IMR-90 (cell line): ENCODE measurements around the gene RNU1-4. TPM values are rescaled to one million over a fixed set of nuclear protein-coding genes. Genes with fewer than 3 reads are reported as not detected.

Source experiments
- ATAC-seq: fragments of 200-7000 bp; cut with Tn5 transposase; 2 replicates; pipeline ENCODE4 v1.9.1; 2020; ENCODE audit warnings: low read depth, mild to moderate bottlenecking, moderate library complexity
- BruUV-seq: library from RNA; stranded (reverse); fragments of 400-500 nt; replicated peaks from 2 replicates; lab custom pipeline; 2021; lab: Mats Ljungman, UMichigan
- CTCF ChIA-PET: fragments of 300-600 bp; formaldehyde crosslinking; extraction: SDS; loops from one replicate; lab custom pipeline; 2021; ENCODE audit warnings: antibody characterized with exemption; lab: Yijun Ruan, JAX
- POLR2A ChIA-PET: fragments of 300-600 bp; sonication (Branson Sonifier 250); formaldehyde crosslinking; loops from one replicate; lab custom pipeline; 2022; ENCODE audit warnings: antibody characterized with exemption; ENCODE audit not compliant: unreplicated experiment; lab: Charles Lee
- DNase-seq: peaks from one replicate; pipeline ENCODE4 v3.0.0; 2013
- H2AFZ ChIP-seq: replicated peaks from 2 replicates; pipeline ENCODE3; 2013; ENCODE audit warnings: low read length, mild to moderate bottlenecking; ENCODE audit not compliant: poor library complexity
- H2AK5ac ChIP-seq: 2 replicates; pipeline ENCODE4 v1.6.1; 2013; ENCODE audit warnings: low read depth, low read length, inconsistent platforms
- H2AK9ac ChIP-seq: replicated peaks from 2 replicates; pipeline ENCODE3; 2013; ENCODE audit warnings: mild to moderate bottlenecking, low read depth, low read length, moderate library complexity; ENCODE audit not compliant: poor library complexity
- H2BK120ac ChIP-seq: 2 replicates; pipeline ENCODE4 v1.6.1; 2013; ENCODE audit warnings: low read depth, low read length, inconsistent platforms
- H2BK15ac ChIP-seq: 3 replicates; pipeline ENCODE4 v1.6.1; 2013; ENCODE audit warnings: low read depth, low read length, inconsistent platforms
- H2BK20ac ChIP-seq: 2 replicates; pipeline ENCODE4 v1.6.1; 2013; ENCODE audit warnings: low read depth, mild to moderate bottlenecking, inconsistent platforms, low read length, moderate library complexity
- H2BK5ac ChIP-seq: 2 replicates; pipeline ENCODE4 v1.6.1; 2013; ENCODE audit warnings: mild to moderate bottlenecking, low read depth, low read length, inconsistent platforms; ENCODE audit not compliant: poor library complexity, severe bottlenecking
- H3K14ac ChIP-seq: replicated peaks from 2 replicates; pipeline ENCODE4 v1.6.1; 2013; ENCODE audit warnings: low read depth, low read length, inconsistent platforms
- H3K18ac ChIP-seq: 2 replicates; pipeline ENCODE4 v1.6.1; 2013; ENCODE audit warnings: low read depth, low read length, control low read depth
- H3K23ac ChIP-seq: 2 replicates; pipeline ENCODE4 v1.6.1; 2013; ENCODE audit warnings: low read depth, low read length, inconsistent platforms
- H3K27ac ChIP-seq: 2 replicates; pipeline ENCODE4 v1.5.1; 2013; ENCODE audit warnings: mild to moderate bottlenecking, control low read depth, low read length; ENCODE audit not compliant: insufficient read depth
- H3K27me3 ChIP-seq: 2 replicates; pipeline ENCODE4 v1.6.1; 2013; ENCODE audit warnings: low read length; ENCODE audit not compliant: control insufficient read depth, insufficient read depth
- H3K36me3 ChIP-seq: 2 replicates; pipeline ENCODE4 v1.6.1; 2013; ENCODE audit warnings: low read length, mixed read lengths; ENCODE audit not compliant: control insufficient read depth, insufficient read depth
- H3K4ac ChIP-seq: 2 replicates; pipeline ENCODE4 v1.6.1; 2013; ENCODE audit warnings: low read depth, low read length, inconsistent platforms
- H3K4me1 ChIP-seq: 2 replicates; pipeline ENCODE4 v1.6.1; 2013; ENCODE audit warnings: low read length, mixed read lengths; ENCODE audit not compliant: control insufficient read depth, insufficient read depth
- H3K4me2 ChIP-seq: 2 replicates; pipeline ENCODE4 v1.6.1; 2013; ENCODE audit warnings: low read depth, mild to moderate bottlenecking, control low read depth, low read length, moderate library complexity
- H3K4me3 ChIP-seq: 2 replicates; pipeline ENCODE4 v1.5.1; 2013; ENCODE audit warnings: low read depth, mild to moderate bottlenecking, control low read depth, low read length, moderate library complexity; ENCODE audit not compliant: insufficient read depth
- H3K56ac ChIP-seq: 2 replicates; pipeline ENCODE4 v1.6.1; 2013; ENCODE audit warnings: low read length, inconsistent platforms; ENCODE audit not compliant: insufficient read depth; ENCODE audit errors: extremely low read depth
- H3K79me1 ChIP-seq, 2 experiments: 2 replicates each; pipeline ENCODE4 v1.6.1; 2013; ENCODE audit warnings: low read length in 2 of 2, inconsistent platforms in 1 of 2, low read depth in 1 of 2
- H3K9ac ChIP-seq: 2 replicates; pipeline ENCODE4 v1.6.1; 2013; ENCODE audit warnings: low read depth, low read length, control low read depth
- H3K9me1 ChIP-seq: 2 replicates; pipeline ENCODE4 v1.6.1; 2013; ENCODE audit warnings: low read length, inconsistent platforms; ENCODE audit not compliant: insufficient read depth
- H3K9me3 ChIP-seq: 2 replicates; pipeline ENCODE4 v1.6.1; 2013; ENCODE audit warnings: low read length; ENCODE audit not compliant: control insufficient read depth, insufficient read depth
- H4K20me1 ChIP-seq: 2 replicates; pipeline ENCODE4 v1.6.1; 2013; ENCODE audit warnings: low read length, inconsistent platforms; ENCODE audit not compliant: insufficient read depth
- H4K5ac ChIP-seq: 2 replicates; pipeline ENCODE4 v1.6.1; 2013; ENCODE audit warnings: mild to moderate bottlenecking, low read depth, low read length, control low read depth
- H4K8ac ChIP-seq, 2 experiments: 2 replicates each; pipeline ENCODE4 v1.6.1; 2013; ENCODE audit warnings: low read depth in 2 of 2, low read length in 2 of 2, control low read depth in 1 of 2, inconsistent platforms in 1 of 2
- H4K91ac ChIP-seq: 2 replicates; pipeline ENCODE4 v1.6.1; 2013; ENCODE audit warnings: low read depth, low read length, inconsistent platforms; ENCODE audit not compliant: insufficient read depth
- BHLHE40 ChIP-seq: fragments of 150-350 bp; IDR thresholded peaks from 2 replicates; pipeline ENCODE4 v1.6.1; 2016; ENCODE audit warnings: mild to moderate bottlenecking, low read depth, low read length
- CEBPB ChIP-seq: IDR thresholded peaks from 2 replicates; pipeline ENCODE4 v1.6.1; 2012; ENCODE audit warnings: low read depth, low read length, improper control_type of control experiment
- CHD1 ChIP-seq: IDR thresholded peaks from 2 replicates; pipeline ENCODE4 v1.6.1; 2012; ENCODE audit warnings: low read depth, low read length, improper control_type of control experiment
- FOS ChIP-seq: fragments of 150-350 bp; IDR thresholded peaks from 2 replicates; pipeline ENCODE4 v1.6.1; 2016; ENCODE audit warnings: low read depth, low read length
- MAFK ChIP-seq: IDR thresholded peaks from 2 replicates; pipeline ENCODE4 v1.6.1; 2012; ENCODE audit warnings: low read depth, low read length, improper control_type of control experiment
- MAZ ChIP-seq: IDR thresholded peaks from 2 replicates; pipeline ENCODE4 v1.6.1; 2012; ENCODE audit warnings: low read depth, mild to moderate bottlenecking, low read length, improper control_type of control experiment, moderate library complexity, borderline replicate concordance
- MXI1 ChIP-seq: IDR thresholded peaks from 2 replicates; pipeline ENCODE4 v1.6.1; 2012; ENCODE audit warnings: low read depth, mild to moderate bottlenecking, low read length, moderate library complexity, borderline replicate concordance
- NFE2L2 ChIP-seq: fragments of 150-350 bp; IDR thresholded peaks from 2 replicates; pipeline ENCODE4 v1.6.1; 2016; ENCODE audit warnings: low read depth, mild to moderate bottlenecking, low read length
- POLR2A ChIP-seq: IDR thresholded peaks from 2 replicates; pipeline ENCODE4 v1.6.1; 2012; ENCODE audit warnings: mild to moderate bottlenecking, low read depth, low read length
- RAD21 ChIP-seq: IDR thresholded peaks from 2 replicates; pipeline ENCODE4 v1.6.1; 2012; ENCODE audit warnings: low read length, improper control_type of control experiment
- RCOR1 ChIP-seq: IDR thresholded peaks from 2 replicates; pipeline ENCODE4 v1.6.1; 2012; ENCODE audit warnings: mild to moderate bottlenecking, low read length, improper control_type of control experiment; ENCODE audit not compliant: insufficient replicate concordance
- RFX5 ChIP-seq: IDR thresholded peaks from 2 replicates; pipeline ENCODE4 v1.8.0; 2012; ENCODE audit warnings: low read depth, mild to moderate bottlenecking, low read length, moderate library complexity
- SMC3 ChIP-seq: fragments of 150-350 bp; IDR thresholded peaks from 2 replicates; pipeline ENCODE4 v1.6.1; 2016; ENCODE audit warnings: low read depth, mild to moderate bottlenecking, antibody characterized with exemption, low read length, moderate library complexity
- WGBS, 2 experiments: methylation state at CpG; one replicate each; pipeline versions ENCODE4 v1.1.5 to v1.1.7; 2013; ENCODE audit warnings: missing lambda C conversion rate in 2 of 2; ENCODE audit not compliant: insufficient read length in 1 of 2; ENCODE audit errors: extremely low coverage in 2 of 2; 5-methylcytosine and 5-hydroxymethylcytosine counted together
- dilution Hi-C: fragments of 300-500 bp; cut with HindIII; formaldehyde crosslinking; loops from one replicate; pipeline ENCODE4 v1.14.3; 2018; ENCODE audit warnings: low sequenced_read_pairs; ENCODE audit not compliant: unreplicated experiment
- in situ Hi-C: fragments of 300-500 bp; cut with MboI; formaldehyde crosslinking; loops from 3 replicates; pipeline ENCODE4 v1.14.3; 2019; ENCODE audit warnings: low sequenced_read_pairs, inconsistent platforms, mixed read lengths
- intact Hi-C: fragments of 100-400 bp; cut with micrococcal nuclease; formaldehyde crosslinking; loops from 2 replicates; pipeline ENCODE4 v1.10.0; 2022
- polyA plus RNA-seq, 3 experiments: library from polyadenylated mRNA; depleted of rRNA; stranded (reverse); fragments of >200 nt; gene quantifications; 2 replicates each; pipeline ENCODE4 v1.2.3, GENCODE V29; 2012; ENCODE audit warnings: low replicate concordance in 1 of 3
- total RNA-seq: library from RNA; depleted of rRNA; stranded (reverse); fragments of >200 nt; gene quantifications from 2 replicates; pipeline ENCODE4 v1.2.3, GENCODE V29; 2012
- TF ChIP-seq, protein P1 (sequence below): conservative IDR thresholded peaks from 2 replicates; pipeline ENCODE4 v1.5.1; 2012; ENCODE audit warnings: mild to moderate bottlenecking, low read depth, low read length, improper control_type of control experiment
- TF ChIP-seq, protein P2 (sequence below): fragments of 150-350 bp; IDR thresholded peaks from 2 replicates; pipeline ENCODE4 v1.6.1; 2016; ENCODE audit warnings: low read depth, mild to moderate bottlenecking, low read length, moderate library complexity, borderline replicate concordance

Gene RNU1-4
- total and polyA plus RNA-seq, 2 of the 4 experiments (the other 2 are of a cell fraction): under 0.01 TPM; not detected in 1

DNA sequence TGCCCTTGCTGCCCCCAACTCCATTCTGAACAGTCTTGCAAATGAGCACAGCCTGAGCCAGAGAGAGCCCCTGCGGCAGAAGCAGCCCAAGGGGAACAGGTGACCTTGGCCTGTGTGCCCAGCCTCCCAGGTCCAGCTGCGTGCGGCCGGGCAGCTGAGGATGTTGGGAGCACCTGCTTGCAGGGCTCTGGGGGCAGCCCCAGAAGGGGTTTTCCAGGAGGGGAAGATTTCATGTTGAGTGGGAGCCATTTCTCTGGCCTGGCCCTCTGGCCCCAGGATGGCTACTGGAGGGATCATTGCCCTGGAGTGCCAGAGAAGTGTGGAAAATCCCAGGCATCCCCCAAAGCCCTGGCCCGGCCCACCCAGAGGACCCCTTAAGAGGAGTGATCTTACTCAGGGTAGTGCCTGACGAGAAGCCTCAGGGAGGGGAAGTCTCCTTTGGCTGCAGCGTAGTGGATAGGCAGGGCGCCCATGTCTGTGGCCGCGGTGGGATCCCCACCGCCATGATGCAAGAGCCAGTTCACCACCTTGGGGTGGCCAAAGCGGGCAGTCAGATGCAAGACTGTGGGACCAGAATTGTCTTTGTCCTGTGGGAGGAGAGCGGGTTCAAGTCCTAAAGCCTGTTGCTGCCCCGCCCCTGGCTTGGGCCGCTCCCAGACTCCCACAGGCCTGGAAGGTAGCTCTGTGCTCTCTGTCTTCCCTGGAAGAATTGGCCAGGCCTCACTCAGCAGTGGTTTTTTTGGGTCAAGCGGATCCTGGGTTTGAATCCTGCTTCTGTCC lies 20.6 kb upstream of the RNU1-4 start:
- no peak overlapping the region for H3K14ac ChIP-seq
- no peak overlapping the region for H2BK5ac ChIP-seq
- H2AFZ ChIP-seq: no peak overlapping the region
- no peak overlapping the region for H3K4ac ChIP-seq
- BruUV-seq: no TSS peak
- H3K4me1 ChIP-seq: no peaks in the 10 kb centered on the region
- no peak overlapping the region for H4K8ac ChIP-seq
- H4K91ac ChIP-seq: no peak overlapping the region
- no peaks in the 10 kb centered on the region for H3K79me1 ChIP-seq
- H3K4me3 ChIP-seq: no peak overlapping the region
- intact Hi-C loops: no loop called here
- no peak overlapping the region for H3K23ac ChIP-seq
- WGBS, 2 experiments: 77% methylated on average over 13 of the region's 16 CpGs; no CpG with 5 or more reads in 1 of the 2 experiments
- CTCF ChIA-PET: no interaction called here
- ATAC-seq: no peak
- no peak for TF ChIP-seq NFE2L2
- no peak for TF ChIP-seq RFX5
- TF ChIP-seq MXI1: no peak
- TF ChIP-seq MAFK: no peak
- TF ChIP-seq FOS: no peak
- TF ChIP-seq CEBPB: no peak
- TF ChIP-seq RAD21: no peak
- TF ChIP-seq, protein P1, sequence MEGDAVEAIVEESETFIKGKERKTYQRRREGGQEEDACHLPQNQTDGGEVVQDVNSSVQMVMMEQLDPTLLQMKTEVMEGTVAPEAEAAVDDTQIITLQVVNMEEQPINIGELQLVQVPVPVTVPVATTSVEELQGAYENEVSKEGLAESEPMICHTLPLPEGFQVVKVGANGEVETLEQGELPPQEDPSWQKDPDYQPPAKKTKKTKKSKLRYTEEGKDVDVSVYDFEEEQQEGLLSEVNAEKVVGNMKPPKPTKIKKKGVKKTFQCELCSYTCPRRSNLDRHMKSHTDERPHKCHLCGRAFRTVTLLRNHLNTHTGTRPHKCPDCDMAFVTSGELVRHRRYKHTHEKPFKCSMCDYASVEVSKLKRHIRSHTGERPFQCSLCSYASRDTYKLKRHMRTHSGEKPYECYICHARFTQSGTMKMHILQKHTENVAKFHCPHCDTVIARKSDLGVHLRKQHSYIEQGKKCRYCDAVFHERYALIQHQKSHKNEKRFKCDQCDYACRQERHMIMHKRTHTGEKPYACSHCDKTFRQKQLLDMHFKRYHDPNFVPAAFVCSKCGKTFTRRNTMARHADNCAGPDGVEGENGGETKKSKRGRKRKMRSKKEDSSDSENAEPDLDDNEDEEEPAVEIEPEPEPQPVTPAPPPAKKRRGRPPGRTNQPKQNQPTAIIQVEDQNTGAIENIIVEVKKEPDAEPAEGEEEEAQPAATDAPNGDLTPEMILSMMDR: no peak
- TF ChIP-seq CHD1: no peak
- TF ChIP-seq RCOR1: no peak
- no peak for TF ChIP-seq BHLHE40
- no peak for TF ChIP-seq POLR2A
- TF ChIP-seq SMC3: no peak
- TF ChIP-seq, protein P2, sequence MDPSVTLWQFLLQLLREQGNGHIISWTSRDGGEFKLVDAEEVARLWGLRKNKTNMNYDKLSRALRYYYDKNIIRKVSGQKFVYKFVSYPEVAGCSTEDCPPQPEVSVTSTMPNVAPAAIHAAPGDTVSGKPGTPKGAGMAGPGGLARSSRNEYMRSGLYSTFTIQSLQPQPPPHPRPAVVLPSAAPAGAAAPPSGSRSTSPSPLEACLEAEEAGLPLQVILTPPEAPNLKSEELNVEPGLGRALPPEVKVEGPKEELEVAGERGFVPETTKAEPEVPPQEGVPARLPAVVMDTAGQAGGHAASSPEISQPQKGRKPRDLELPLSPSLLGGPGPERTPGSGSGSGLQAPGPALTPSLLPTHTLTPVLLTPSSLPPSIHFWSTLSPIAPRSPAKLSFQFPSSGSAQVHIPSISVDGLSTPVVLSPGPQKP: no peak
- TF ChIP-seq MAZ: no peak
- DNase-seq: no peak
- H2BK120ac ChIP-seq: no peak overlapping the region
- POLR2A ChIA-PET: no interaction called here
- no peak overlapping the region for H3K56ac ChIP-seq
- no peak overlapping the region for H3K18ac ChIP-seq
- dilution Hi-C loops: no loop called here
- H3K9me3 ChIP-seq: no peaks in the 10 kb centered on the region
- H3K27ac ChIP-seq: no peak overlapping the region
- H2AK9ac ChIP-seq: no peak overlapping the region
- in situ Hi-C loops: no loop called here
- no peaks in the 10 kb centered on the region; the same call in 1 of the 2 replicates for H3K9me1 ChIP-seq
- H2AK5ac ChIP-seq: no peak overlapping the region
- H4K20me1 ChIP-seq: no peaks in the 10 kb centered on the region
- H3K4me2 ChIP-seq: no peak overlapping the region
- H4K5ac ChIP-seq: no peak overlapping the region
- peaks cover 67% of the 10 kb centered on the region for H3K27me3 ChIP-seq
- H3K36me3 ChIP-seq: no peaks in the 10 kb centered on the region
- H2BK20ac ChIP-seq: no peak overlapping the region
- no peak overlapping the region for H3K9ac ChIP-seq
- H2BK15ac ChIP-seq: no peak overlapping the region
